Activated CD8-positive, alpha-beta T cell treated with anti-CD3 and anti-CD28 coated beads, Interleukin-2, amount 10 ng/mL, durations not matched to agents 7 days and 5 days (primary cell): Measurements from ENCODE around the gene ZNF23. TPM values are rescaled to one million over a fixed set of nuclear protein-coding genes. Genes with fewer than 3 reads are reported as not detected.

Experiments used
- ATAC-seq: fragments of 150-1000 bp; cut with Tn5 transposase; one replicate; pipeline ENCODE4 v1.10.0; 2021; ENCODE audit warnings: moderate library complexity
- CTCF ChIA-PET: fragments of 350-600 bp; sonication (Branson Sonifier 250); formaldehyde crosslinking; loops from one replicate; lab custom pipeline; 2021; ENCODE audit warnings: antibody characterized with exemption; lab: Charles Lee
- POLR2A ChIA-PET: fragments of 350-600 bp; sonication (Branson Sonifier 250); formaldehyde crosslinking; loops from one replicate; lab custom pipeline; 2021; ENCODE audit warnings: antibody characterized with exemption; lab: Charles Lee
- DNase-seq: peaks from one replicate; pipeline ENCODE4 v3.0.0-alpha.2; 2020
- H3K27ac Mint-ChIP-seq: one replicate; pipeline ENCODE4 v1.8.0; 2021; ENCODE audit warnings: mild to moderate bottlenecking, mixed read lengths
- H3K27me3 Mint-ChIP-seq: one replicate; pipeline ENCODE4 v1.8.0; 2021; ENCODE audit warnings: low read depth, mixed read lengths
- H3K36me3 Mint-ChIP-seq: one replicate; pipeline ENCODE4 v1.8.0; 2021; ENCODE audit warnings: low read depth, mixed read lengths
- H3K4me1 Mint-ChIP-seq: one replicate; pipeline ENCODE4 v1.8.0; 2021; ENCODE audit warnings: low read depth, mixed read lengths
- H3K4me3 Mint-ChIP-seq: one replicate; pipeline ENCODE4 v1.8.0; 2021; ENCODE audit warnings: mild to moderate bottlenecking, mixed read lengths
- H3K9me3 Mint-ChIP-seq: one replicate; pipeline ENCODE4 v1.8.0; 2022; ENCODE audit warnings: mixed read lengths; ENCODE audit not compliant: insufficient read depth
- total RNA-seq, 2 experiments: library from RNA; stranded (reverse); gene quantifications; one replicate each; pipeline ENCODE4 v1.2.3, GENCODE V29; 2021

ZNF23 gene
- total RNA-seq, 2 experiments from 2014 or later: 7.9 to 8.7 TPM

DNA sequence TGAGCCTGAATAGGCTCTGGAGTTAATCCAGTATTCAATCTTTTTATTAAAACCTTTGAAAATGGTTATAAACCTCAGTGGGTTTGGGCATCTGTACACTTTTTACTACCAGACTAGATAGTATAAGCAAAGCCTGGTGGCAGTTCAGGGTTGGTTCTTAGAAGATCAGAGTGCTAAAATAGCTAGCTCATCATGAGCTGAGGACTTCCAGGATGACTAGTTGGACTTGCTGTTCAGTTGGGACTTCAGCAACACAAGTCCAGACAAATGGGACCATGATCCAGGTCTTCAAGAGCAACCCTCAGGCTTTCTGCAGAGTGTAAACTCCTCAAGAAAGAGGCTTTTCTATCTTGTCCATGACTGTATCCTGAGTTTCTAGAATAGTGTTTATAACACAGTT, 28.3 kb upstream of the ZNF23 start:
- no peak for DNase-seq
- H3K36me3 Mint-ChIP-seq: no peaks in the 10 kb centered on the region
- CTCF ChIA-PET: interaction anchor here (2.7 kb wide), 1 partner anchor 10 kb away, joined by 12 read pairs; no protein-coding TSS in a partner anchor
- H3K9me3 Mint-ChIP-seq: no peaks in the 10 kb centered on the region
- H3K27me3 Mint-ChIP-seq: peaks cover 8% of the 10 kb centered on the region
- POLR2A ChIA-PET: no interaction called here
- ATAC-seq: no peak
- no peaks in the 10 kb centered on the region for H3K4me1 Mint-ChIP-seq
- H3K4me3 Mint-ChIP-seq: no peak overlapping the region
- no peak overlapping the region for H3K27ac Mint-ChIP-seq

DNA sequence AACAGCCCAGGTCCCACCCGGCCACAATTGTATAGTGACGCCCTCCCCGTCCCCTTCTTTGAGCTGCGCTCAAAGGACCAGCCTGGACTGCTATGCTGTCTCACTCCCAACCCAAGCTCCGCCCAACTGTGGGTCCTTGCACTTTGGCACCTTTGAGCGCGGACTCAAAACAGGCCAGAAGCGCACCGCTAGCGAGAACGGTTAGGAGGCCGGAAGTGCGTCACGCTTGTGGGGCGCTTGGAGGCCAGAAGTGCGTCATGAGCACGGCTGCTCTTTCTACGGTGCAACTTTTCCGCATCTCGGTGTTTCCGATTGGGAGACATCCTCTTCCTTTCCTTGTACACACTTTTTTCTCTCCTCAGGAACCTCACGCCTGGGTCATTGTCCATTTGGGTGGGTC, 27.1 kb upstream of the ZNF23 start, which contains the start of gene ZNF19:
Gene ZNF19, minus strand, starts transcription at position 203 of the 400 bp plus-strand sequence. CDS start 7,210 bp downstream, outside the sequence.
- CTCF ChIA-PET: interaction anchor here (2.7 kb wide), 1 partner anchor 11 kb away, joined by 12 read pairs; no protein-coding TSS in a partner anchor
- no peak within 1 kb of the TSS for H3K27ac Mint-ChIP-seq
- POLR2A ChIA-PET: no interaction called here
- no peaks in the 10 kb centered on the region for H3K9me3 Mint-ChIP-seq
- no peak for DNase-seq
- ATAC-seq: no peak
- peaks cover 8% of the 10 kb centered on the region for H3K27me3 Mint-ChIP-seq
- no peaks in the 10 kb centered on the region for H3K36me3 Mint-ChIP-seq
- peaks cover 6% of the 10 kb centered on the region for H3K4me1 Mint-ChIP-seq
- no peak within 1 kb of the TSS for H3K4me3 Mint-ChIP-seq

- peaks cover 3% of the 10 kb centered on the region for H3K27me3 Mint-ChIP-seq
- peak overlapping the region; percentile 79 for H3K4me3 Mint-ChIP-seq
- peaks cover 14% of the 10 kb centered on the region for H3K4me1 Mint-ChIP-seq
- ChIA-PET POLR2A (interaction anchor here (0.6 to 1.4 kb wide), 2 partner anchors 22 to 306 kb away, joined by 3 to 8 read pairs; partner anchors contain the start of gene ZNF23), CTCF (interaction anchor here (1.3 to 1.8 kb wide), 4 partner anchors 23 to 127 kb away, joined by 4 to 8 read pairs (median 5); partner anchors contain the start of gene ZNF23)
- H3K9me3 Mint-ChIP-seq: no peaks in the 10 kb centered on the region
- peak; percentile 86 for DNase-seq
- no peaks in the 10 kb centered on the region for H3K36me3 Mint-ChIP-seq
- peak; percentile 88 for ATAC-seq
- peak overlapping the region; percentile 76 for H3K27ac Mint-ChIP-seq
Observed at GRCh38 chr16:71484006-71484893, 22.2 kb upstream of the ZNF23 start.

DNA sequence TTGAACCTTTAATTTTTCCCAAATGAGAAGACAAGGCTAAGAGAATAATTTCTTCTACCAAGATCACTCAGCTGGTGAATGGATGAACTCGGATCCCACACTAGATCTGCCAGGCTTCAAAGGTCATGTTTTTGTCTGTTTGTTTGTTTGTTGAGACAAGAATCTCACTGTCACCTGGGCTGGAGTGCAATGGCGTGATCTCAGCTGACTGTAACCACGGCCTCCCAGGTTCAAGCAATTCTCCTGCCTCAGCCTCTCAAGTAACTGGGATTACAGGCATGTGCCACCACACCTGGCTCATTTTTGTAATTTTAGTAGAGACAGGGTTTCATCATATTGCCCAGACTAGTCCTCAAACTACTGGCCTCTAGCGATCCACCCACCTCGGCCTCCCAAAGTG, 20.5 kb upstream of the ZNF23 start:
- ATAC-seq: no peak
- POLR2A ChIA-PET: no interaction called here

DNA sequence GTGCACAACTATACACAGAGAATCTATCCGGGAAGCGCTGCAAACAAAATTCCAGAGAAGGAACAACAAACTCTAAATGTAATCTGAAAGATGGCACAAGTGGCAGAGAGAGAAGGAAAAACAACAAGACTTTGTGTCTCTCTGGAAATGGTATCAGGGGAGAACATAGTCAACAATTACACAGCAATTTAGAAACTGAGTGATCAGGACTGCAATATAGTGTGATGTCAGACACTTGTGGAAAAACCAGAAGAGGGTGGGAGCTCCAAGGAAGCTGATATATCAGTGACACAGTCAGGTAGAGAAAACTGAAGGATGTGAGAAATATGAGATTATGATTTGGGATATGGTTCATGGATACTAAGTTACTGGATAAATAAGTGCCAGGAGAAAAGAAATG, 18.9 kb upstream of the ZNF23 start:
- Mint-ChIP-seq H3K9me3 (no peaks in the 10 kb centered on the region), H3K4me3 (no peak overlapping the region), H3K36me3 (no peaks in the 10 kb centered on the region), H3K27ac (no peak overlapping the region), H3K4me1 (peaks cover 14% of the 10 kb centered on the region), H3K27me3 (no peaks in the 10 kb centered on the region)
- DNase-seq: no peak
- no peak for ATAC-seq
- ChIA-PET CTCF (interaction anchor here (2.0 to 2.3 kb wide), 2 partner anchors 19 kb away, joined by 4 to 5 read pairs; partner anchors contain the start of gene ZNF23), POLR2A (no interaction called here)

More for the DNA sequence above, 20.5 kb upstream of the ZNF23 start:
- H3K4me3 Mint-ChIP-seq: no peak overlapping the region
- DNase-seq: no peak
- peaks cover 3% of the 10 kb centered on the region for H3K27me3 Mint-ChIP-seq
- H3K4me1 Mint-ChIP-seq: peaks cover 14% of the 10 kb centered on the region
- no peaks in the 10 kb centered on the region for H3K36me3 Mint-ChIP-seq
- CTCF ChIA-PET: interaction anchor here (1.8 to 2.3 kb wide), 4 partner anchors 17 to 70 kb away, joined by 4 to 8 read pairs (median 5); partner anchors contain the start of gene ZNF23
- H3K27ac Mint-ChIP-seq: no peak overlapping the region
- H3K9me3 Mint-ChIP-seq: no peaks in the 10 kb centered on the region

DNA sequence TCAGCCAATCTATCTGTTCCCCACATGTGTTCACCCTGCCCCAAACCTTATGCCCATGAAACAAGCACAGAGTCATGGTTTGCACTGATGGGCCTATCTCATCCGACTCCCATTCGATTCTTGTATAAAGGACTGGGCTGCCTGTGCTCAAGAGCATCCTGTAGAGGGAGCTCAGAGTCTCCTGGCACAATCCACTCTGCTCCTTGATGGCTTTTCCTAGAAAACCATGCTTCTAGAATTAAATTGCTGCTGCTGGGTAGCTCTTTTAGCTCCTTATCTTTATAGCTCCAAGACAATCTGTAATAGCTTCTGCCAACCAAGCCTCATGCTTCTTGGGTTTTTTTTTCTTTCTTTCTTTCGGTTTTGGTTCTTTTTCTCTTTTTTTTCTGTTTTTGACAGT, 17.4 kb upstream of the ZNF23 start:
- H3K27me3 Mint-ChIP-seq: no peaks in the 10 kb centered on the region
- no peak overlapping the region for H3K27ac Mint-ChIP-seq
- H3K9me3 Mint-ChIP-seq: no peaks in the 10 kb centered on the region
- no peaks in the 10 kb centered on the region for H3K36me3 Mint-ChIP-seq
- POLR2A ChIA-PET: no interaction called here
- no peak for ATAC-seq
- H3K4me3 Mint-ChIP-seq: no peak overlapping the region
- DNase-seq: peak; percentile 23
- H3K4me1 Mint-ChIP-seq: peaks cover 9% of the 10 kb centered on the region
- CTCF ChIA-PET: interaction anchor here (1.1 to 1.5 kb wide), 2 partner anchors 17 to 21 kb away, joined by 3 read pairs; no protein-coding TSS in a partner anchor

GRCh38 chr16:71476457-71477124, 14.5 kb upstream of the ZNF23 start:
- POLR2A ChIA-PET: no interaction called here
- CTCF ChIA-PET: interaction anchor here (1.0 kb wide), 1 partner anchor 26 kb away, joined by 3 read pairs; no protein-coding TSS in a partner anchor
- H3K36me3 Mint-ChIP-seq: no peaks in the 10 kb centered on the region

DNA sequence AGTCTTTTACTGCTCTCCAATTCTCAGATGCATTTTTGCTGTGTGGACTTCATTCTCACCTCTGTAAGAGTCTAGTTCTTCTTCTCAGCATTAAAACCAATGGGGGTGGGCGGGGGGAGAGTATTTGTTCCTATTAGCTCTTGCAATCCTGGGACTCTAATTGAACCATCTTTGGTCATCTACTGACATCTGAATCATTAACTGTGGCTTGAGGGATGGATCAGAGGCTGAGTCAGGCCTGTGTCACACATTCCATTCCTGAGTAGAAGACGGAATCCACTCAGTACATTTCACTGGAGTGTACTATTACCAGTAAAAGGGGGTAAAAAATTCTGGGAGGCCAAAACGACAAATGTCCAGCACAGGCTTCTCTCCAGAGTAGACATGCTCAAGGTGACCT, 12.8 kb upstream of the ZNF23 start:
- Mint-ChIP-seq H3K27ac (no peak overlapping the region), H3K4me1 (no peaks in the 10 kb centered on the region), H3K27me3 (no peaks in the 10 kb centered on the region), H3K36me3 (no peaks in the 10 kb centered on the region), H3K4me3 (no peak overlapping the region), H3K9me3 (no peaks in the 10 kb centered on the region)
- POLR2A ChIA-PET: no interaction called here
- DNase-seq (no peak), ATAC-seq (no peak)
- CTCF ChIA-PET: interaction anchor here (0.7 to 1.2 kb wide), 2 partner anchors 12 to 136 kb away, joined by 3 to 8 read pairs; no protein-coding TSS in a partner anchor

More at GRCh38 chr16:71476457-71477124, 14.5 kb upstream of the ZNF23 start:
- no peak for DNase-seq
- no peak for ATAC-seq
- no peak overlapping the region for H3K4me3 Mint-ChIP-seq
- no peaks in the 10 kb centered on the region for H3K27me3 Mint-ChIP-seq
- no peak overlapping the region for H3K27ac Mint-ChIP-seq
- H3K9me3 Mint-ChIP-seq: no peaks in the 10 kb centered on the region
- no peaks in the 10 kb centered on the region for H3K4me1 Mint-ChIP-seq

GRCh38 chr16:71473891-71474290, 11.8 kb upstream of the ZNF23 start:
- POLR2A ChIA-PET: no interaction called here
- Mint-ChIP-seq H3K4me1 (no peaks in the 10 kb centered on the region), H3K27me3 (no peaks in the 10 kb centered on the region), H3K4me3 (no peak overlapping the region), H3K9me3 (no peaks in the 10 kb centered on the region), H3K36me3 (no peaks in the 10 kb centered on the region), H3K27ac (no peak overlapping the region)
- DNase-seq: no peak
- CTCF ChIA-PET: interaction anchor here (0.7 to 1.2 kb wide), 2 partner anchors 11 to 137 kb away, joined by 3 to 8 read pairs; no protein-coding TSS in a partner anchor
- ATAC-seq: no peak

- H3K4me1 Mint-ChIP-seq: no peaks in the 10 kb centered on the region
- ChIA-PET POLR2A (no interaction called here), CTCF (no interaction called here)
- H3K36me3 Mint-ChIP-seq: no peaks in the 10 kb centered on the region
- H3K27me3 Mint-ChIP-seq: no peaks in the 10 kb centered on the region
- ATAC-seq (no peak), DNase-seq (no peak)
- no peak overlapping the region for H3K4me3 Mint-ChIP-seq
- H3K27ac Mint-ChIP-seq: no peak overlapping the region
- no peaks in the 10 kb centered on the region for H3K9me3 Mint-ChIP-seq
Observed at GRCh38 chr16:71472931-71473330, 10.9 kb upstream of the ZNF23 start.

- ATAC-seq (no peak), DNase-seq (no peak)
- CTCF ChIA-PET: interaction anchor here (1.2 kb wide), 1 partner anchor 139 kb away, joined by 4 read pairs; no protein-coding TSS in a partner anchor
- Mint-ChIP-seq H3K4me3 (no peak overlapping the region), H3K4me1 (no peaks in the 10 kb centered on the region), H3K36me3 (no peaks in the 10 kb centered on the region), H3K9me3 (no peaks in the 10 kb centered on the region), H3K27ac (no peak overlapping the region), H3K27me3 (no peaks in the 10 kb centered on the region)
- POLR2A ChIA-PET: no interaction called here
Observed at GRCh38 chr16:71472051-71472450, 10.0 kb upstream of the ZNF23 start.
